ENCODE measurements around the gene CYP3A4. TPM values are rescaled to one million over a fixed set of nuclear protein-coding genes. Genes with fewer than 3 reads are reported as not detected.

The CYP3A4 gene
- total and polyA plus RNA-seq, 9 of the 15 experiments (the other 6 are each of a cell fraction or from before 2014, with no cell fraction given): 0.07 to 0.08 TPM; not detected in 7

GRCh38 chr7:99806839-99807478, 23.0 kb upstream of the CYP3A4 start (continued):
- TF ChIP-seq KLF6 (CRISPR knock-in tag; IDR thresholded peaks at IDR 0.05; ENCODE audit: borderline replicate concordance): peak; percentile 25; the same call in 1 of the 2 replicates
- TF ChIP-seq TOE1 (IDR thresholded peaks at IDR 0.05; ENCODE audit: borderline replicate concordance): no peak
- no peak for TF ChIP-seq TOE1 (CRISPR knock-in tag; IDR thresholded peaks at IDR 0.05; ENCODE audit: borderline replicate concordance, low read depth)
- TF ChIP-seq NR1H2 (CRISPR knock-in tag; IDR thresholded peaks at IDR 0.05): no peak
- TF ChIP-seq CC2D1A (IDR thresholded peaks at IDR 0.05): peak; percentile 28; the same call in 1 of the 2 replicates
- no peak for TF ChIP-seq RBBP5 (IDR thresholded peaks at IDR 0.05; ENCODE audit: borderline replicate concordance, insufficient read depth, low read length, poor library complexity, severe bottlenecking)
- TF ChIP-seq SMAD3 (CRISPR knock-in tag; conservative IDR thresholded peaks at IDR 0.05): no peak
- 0 out of 2 replicates have a peak, but pooled peaks have one; percentile 22 for TF ChIP-seq EHMT2 (IDR thresholded peaks at IDR 0.05)
- TF ChIP-seq GMEB1 (CRISPR knock-in tag; IDR thresholded peaks at IDR 0.05): 0 out of 2 replicates have a peak, but pooled peaks have one; percentile 7
- peak; percentile 40 for TF ChIP-seq MEIS2 (IDR thresholded peaks at IDR 0.05; ENCODE audit: partially characterized antibody)
- TF ChIP-seq ZBTB40 (IDR thresholded peaks at IDR 0.05): peak; percentile 23; the same call in 1 of the 2 replicates
- TF ChIP-seq ZBTB40 (CRISPR knock-in tag; IDR thresholded peaks at IDR 0.05): no peak
- no peak for TF ChIP-seq SRSF3 (IDR thresholded peaks at IDR 0.05; ENCODE audit: insufficient read depth, low read length)
- TF ChIP-seq SRSF1 (IDR thresholded peaks at IDR 0.05; ENCODE audit: low read depth, low read length): no peak
- TF ChIP-seq KAT8 (IDR thresholded peaks at IDR 0.05; ENCODE audit: low read depth): no peak

Measured in K562 (cell line).